RWPE2 (cell line): ENCODE data around the gene ZNF324.
"Not testable (repeated sequence)": the region's sequence is repeated elsewhere in the genome, so short reads cannot be mapped to it uniquely, and the experiment has no call there.

ENCODE experiments used
- ATAC-seq: fragments of 200-7000 bp; cut with Tn5 transposase; 3 replicates; pipeline ENCODE4 v1.9.1; 2021; ENCODE audit warnings: low read depth
- DNase-seq: peaks from one replicate; pipeline ENCODE4 v3.0.0-alpha.2; 2020; ENCODE audit warnings: low spot score
- H3K27ac ChIP-seq: fragments of 450-650 bp; 2 replicates; pipeline ENCODE4 v1.5.1; 2017; ENCODE audit warnings: mild to moderate bottlenecking; ENCODE audit not compliant: poor library complexity, severe bottlenecking
- H3K27me3 ChIP-seq: fragments of 250-450 bp; sonication (Bioruptor Pico); 2 replicates; pipeline ENCODE4 v1.5.1; 2021; ENCODE audit warnings: mild to moderate bottlenecking, moderate library complexity; ENCODE audit not compliant: insufficient read depth, poor library complexity, severe bottlenecking
- H3K36me3 ChIP-seq: fragments of 250-450 bp; sonication (Bioruptor Pico); 2 replicates; pipeline ENCODE4 v1.5.1; 2020; ENCODE audit warnings: low read depth, mild to moderate bottlenecking, moderate library complexity
- H3K4me1 ChIP-seq: fragments of 250-450 bp; sonication (Bioruptor Pico); 2 replicates; pipeline ENCODE4 v1.5.1; 2021; ENCODE audit warnings: mild to moderate bottlenecking, moderate library complexity; ENCODE audit not compliant: insufficient read depth, poor library complexity, severe bottlenecking
- H3K4me3 ChIP-seq: fragments of 250-450 bp; sonication (Bioruptor Pico); 2 replicates; pipeline ENCODE4 v1.5.1; 2021; ENCODE audit warnings: mild to moderate bottlenecking, moderate library complexity; ENCODE audit not compliant: severe bottlenecking
- H3K9me3 ChIP-seq: fragments of 250-450 bp; sonication (Bioruptor Pico); 2 replicates; pipeline ENCODE4 v1.5.1; 2021; ENCODE audit warnings: mild to moderate bottlenecking, moderate library complexity; ENCODE audit not compliant: severe bottlenecking
- CTCF ChIP-seq: fragments of 450-650 bp; IDR thresholded peaks from one replicate; pipeline ENCODE4 v1.5.1; 2017; ENCODE audit warnings: mild to moderate bottlenecking, moderate library complexity; ENCODE audit not compliant: poor library complexity, severe bottlenecking

ZNF324 gene

GRCh38 chr19:58480481-58480830 lies 13.6 kb downstream of the ZNF324 start:
- Histone ChIP-seq H3K36me3 (no peaks in the 10 kb centered on the region), H3K4me3 (no peak overlapping the region), H3K27ac (no peak overlapping the region), H3K27me3 (no peaks in the 10 kb centered on the region), H3K9me3 (no peaks in the 10 kb centered on the region), H3K4me1 (no peaks in the 10 kb centered on the region)
- no peak for TF ChIP-seq CTCF
- DNase-seq (no peak), ATAC-seq (no peak)

GRCh38 chr19:58480831-58481230 lies 14.0 kb downstream of the ZNF324 start:
- Histone ChIP-seq H3K27me3 (no peaks in the 10 kb centered on the region), H3K36me3 (no peaks in the 10 kb centered on the region), H3K4me3 (no peak overlapping the region), H3K9me3 (no peaks in the 10 kb centered on the region), H3K27ac (no peak overlapping the region), H3K4me1 (no peaks in the 10 kb centered on the region)
- no peak for TF ChIP-seq CTCF
- no peak for DNase-seq
- no peak for ATAC-seq

- no peaks in the 10 kb centered on the region for H3K36me3 ChIP-seq
- H3K27ac ChIP-seq, result no peak overlapping the region
- no peaks in the 10 kb centered on the region for H3K4me1 ChIP-seq
- no peaks in the 10 kb centered on the region for H3K27me3 ChIP-seq
- no peak for TF ChIP-seq CTCF
- ATAC-seq (no peak), DNase-seq (no peak)
- no peak overlapping the region for H3K4me3 ChIP-seq
- no peaks in the 10 kb centered on the region for H3K9me3 ChIP-seq
These were observed 15.5 kb downstream of the ZNF324 start for GRCh38 chr19:58482372-58482771.

GRCh38 chr19:58483776-58484175 lies 16.9 kb downstream of the ZNF324 start:
- no peaks in the 10 kb centered on the region for H3K9me3 ChIP-seq
- H3K27ac ChIP-seq, result no peak overlapping the region
- DNase-seq (no peak), ATAC-seq (no peak)
- H3K27me3 ChIP-seq, result no peaks in the 10 kb centered on the region
- H3K4me3 ChIP-seq, result no peak overlapping the region
- H3K36me3 ChIP-seq, result no peaks in the 10 kb centered on the region
- H3K4me1 ChIP-seq, result no peaks in the 10 kb centered on the region
- no peak for TF ChIP-seq CTCF

- not testable (repeated sequence) for H3K9me3 ChIP-seq, H3K27ac ChIP-seq, H3K4me1 ChIP-seq, H3K4me3 ChIP-seq, H3K27me3 ChIP-seq, ATAC-seq, DNase-seq, H3K36me3 ChIP-seq
These were observed 17.5 kb downstream of the ZNF324 start for GRCh38 chr19:58484349-58484748.
